HepG2 (cell line): ENCODE results near the gene PSMA4. TPM values are rescaled to one million over a fixed set of nuclear protein-coding genes. Genes with fewer than 3 reads are reported as not detected.

Source experiments
- ARNT2 ChIP-seq: sonication (generic); formaldehyde crosslinking; IDR thresholded peaks from 2 replicates; pipeline ENCODE4 v1.8.0; 2022; ENCODE audit warnings: mild to moderate bottlenecking, low read depth, missing genetic modification reagents, moderate library complexity
- CREB1 ChIP-seq, 2 experiments: fragments of 450-650 bp in 1 of 2; IDR thresholded peaks; 2 replicates each; pipeline ENCODE4 v1.6.1; 2016 to 2017; ENCODE audit warnings: control low read depth in 1 of 2, mild to moderate bottlenecking in 1 of 2, missing compliant biosample characterization in 1 of 2, missing genetic modification characterization in 1 of 2
- KDM4B ChIP-seq: sonication (generic); formaldehyde crosslinking; IDR thresholded peaks from 2 replicates; pipeline ENCODE4 v1.4.0; 2020; ENCODE audit warnings: missing genetic modification reagents
- MEIS2 ChIP-seq: sonication (generic); formaldehyde crosslinking; IDR thresholded peaks from 2 replicates; pipeline ENCODE4 v1.9.0; 2021; ENCODE audit warnings: mild to moderate bottlenecking, missing genetic modification reagents
- NFYC ChIP-seq: IDR thresholded peaks from 2 replicates; pipeline ENCODE4 v1.6.1; 2016; ENCODE audit warnings: missing genetic modification reagents, missing compliant biosample characterization
- PLRG1 ChIP-seq: fragments of 450-650 bp; conservative IDR thresholded peaks from 2 replicates; pipeline ENCODE4 v1.6.1; 2016
- RBM39 ChIP-seq: fragments of 200-400 bp; formaldehyde crosslinking; IDR thresholded peaks from one replicate; pipeline ENCODE4 v1.6.1; 2018; ENCODE audit warnings: antibody characterized with exemption, mild to moderate bottlenecking, low read depth, low read length; ENCODE audit not compliant: poor library complexity, severe bottlenecking
- SNAI1 ChIP-seq: sonication (generic); formaldehyde crosslinking; IDR thresholded peaks from 2 replicates; pipeline ENCODE4 v1.5.0; 2020; ENCODE audit warnings: mild to moderate bottlenecking, missing genetic modification reagents, borderline replicate concordance
- ZNF326 ChIP-seq: sonication (generic); formaldehyde crosslinking; IDR thresholded peaks from 2 replicates; pipeline ENCODE4 v1.4.0; 2020; ENCODE audit warnings: missing genetic modification reagents, borderline replicate concordance
- ZNF335 ChIP-seq: sonication (generic); formaldehyde crosslinking; IDR thresholded peaks from 2 replicates; pipeline ENCODE4 v1.4.0; 2020; ENCODE audit warnings: missing genetic modification reagents
- ZNF552 ChIP-seq: sonication (generic); formaldehyde crosslinking; IDR thresholded peaks from 2 replicates; pipeline ENCODE4 v1.9.0; 2022; ENCODE audit warnings: missing genetic modification reagents, mild to moderate bottlenecking, borderline replicate concordance
- ZNF614 ChIP-seq: IDR thresholded peaks from 2 replicates; pipeline ENCODE4 v1.6.1; 2018; ENCODE audit warnings: missing biosample characterization, missing genetic modification reagents, inconsistent platforms, borderline replicate concordance
- ZNF720 ChIP-seq: sonication (generic); formaldehyde crosslinking; IDR thresholded peaks from 2 replicates; pipeline ENCODE4 v1.4.0; 2020; ENCODE audit warnings: missing genetic modification reagents
- ZSCAN22 ChIP-seq: sonication (generic); formaldehyde crosslinking; IDR thresholded peaks from 2 replicates; pipeline ENCODE4 v1.4.0; 2020; ENCODE audit warnings: mild to moderate bottlenecking, missing genetic modification reagents
- polyA plus RNA-seq, 8 experiments: library from polyadenylated mRNA; depleted of rRNA in 3 of 8; stranded (reverse) in 7 of 8; unstranded in 1 of 8; fragments of >200 nt; fragmentation: Illumina TruSeq in 4 of 8; extraction: Trizol in 4 of 8; gene quantifications; 2 replicates each; pipeline versions ENCODE4 v1.2.1 to v1.2.3, GENCODE V29; 2011 to 2016; ENCODE audit warnings: low read depth in 4 of 8, missing spikeins in 1 of 8, mixed read lengths in 1 of 8; ENCODE audit not compliant: insufficient read depth in 1 of 8
- total RNA-seq, 5 experiments: library from RNA; depleted of rRNA; stranded (reverse); fragments of >200 nt; fragmentation: Illumina TruSeq; extraction: Trizol; gene quantifications; 2 replicates each; pipeline ENCODE4 v1.2.3, GENCODE V29; 2016; ENCODE audit warnings: low read depth in 1 of 5
- TF ChIP-seq, protein P1 (sequence below): sonication (generic); formaldehyde crosslinking; IDR thresholded peaks from 2 replicates; pipeline ENCODE4 v1.8.1; 2022; ENCODE audit warnings: low read depth, mild to moderate bottlenecking, missing genetic modification reagents
- TF ChIP-seq, protein P2 (sequence below): sonication (generic); formaldehyde crosslinking; IDR thresholded peaks from 2 replicates; pipeline ENCODE4 v1.5.0; 2020; ENCODE audit warnings: mild to moderate bottlenecking, missing genetic modification reagents, borderline replicate concordance
- TF ChIP-seq, protein P3 (sequence below): sonication (generic); formaldehyde crosslinking; IDR thresholded peaks from 2 replicates; pipeline ENCODE4 v1.4.0; 2020; ENCODE audit warnings: missing genetic modification reagents
- TF ChIP-seq, protein P4 (sequence below): sonication (generic); formaldehyde crosslinking; IDR thresholded peaks from 2 replicates; pipeline ENCODE4 v1.9.0; 2021; ENCODE audit warnings: missing genetic modification reagents, mild to moderate bottlenecking, borderline replicate concordance
- TF ChIP-seq, protein P5 (sequence below): sonication (generic); formaldehyde crosslinking; IDR thresholded peaks from 2 replicates; pipeline ENCODE4 v1.4.0; 2020; ENCODE audit warnings: mild to moderate bottlenecking, missing genetic modification reagents
- TF ChIP-seq, protein P6 (sequence below): sonication (generic); formaldehyde crosslinking; IDR thresholded peaks from 2 replicates; pipeline ENCODE4 v1.4.0; 2020; ENCODE audit warnings: missing genetic modification reagents

The PSMA4 gene
- total and polyA plus RNA-seq, 2 of the 13 experiments (the other 11 are each of a cell fraction or from before 2014, with no cell fraction given): 202 to 404 TPM

DNA sequence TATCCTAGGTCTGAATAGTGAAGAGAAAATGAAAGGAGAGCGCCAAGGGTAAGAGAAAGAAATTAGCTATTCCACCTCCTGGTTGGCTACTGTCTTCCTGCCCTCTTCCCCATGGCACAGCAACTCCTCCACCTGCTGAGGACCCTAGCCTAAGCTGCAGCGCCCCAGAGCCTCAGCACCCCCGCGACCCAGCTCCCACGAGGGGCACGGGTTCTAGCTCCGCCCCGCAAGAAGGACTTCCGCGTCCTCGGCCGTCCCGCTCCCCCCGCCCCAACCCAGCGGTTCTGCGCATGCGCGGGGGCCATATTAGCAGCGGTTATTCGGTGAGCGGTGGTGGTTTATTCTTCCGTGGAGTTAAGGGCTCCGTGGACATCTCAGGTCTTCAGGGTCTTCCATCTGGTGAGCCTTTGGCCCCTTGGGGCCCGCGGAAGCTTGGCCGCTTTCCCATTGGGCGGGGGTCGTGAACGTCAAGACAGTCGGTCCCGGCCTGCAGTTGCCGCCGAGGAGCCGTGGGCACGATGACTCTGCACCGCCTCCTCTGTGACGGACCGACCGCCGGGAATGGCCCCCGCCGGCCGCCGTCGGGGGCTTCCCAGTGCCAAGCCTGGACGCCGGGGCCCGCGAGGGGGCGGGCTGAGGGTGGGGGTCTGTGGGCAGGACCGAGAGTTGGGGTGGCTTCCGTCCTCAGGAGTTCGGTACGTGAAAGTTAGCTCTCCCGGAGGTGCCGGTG is at the start of gene PSMA4 (continued):
- TF ChIP-seq, protein P1, sequence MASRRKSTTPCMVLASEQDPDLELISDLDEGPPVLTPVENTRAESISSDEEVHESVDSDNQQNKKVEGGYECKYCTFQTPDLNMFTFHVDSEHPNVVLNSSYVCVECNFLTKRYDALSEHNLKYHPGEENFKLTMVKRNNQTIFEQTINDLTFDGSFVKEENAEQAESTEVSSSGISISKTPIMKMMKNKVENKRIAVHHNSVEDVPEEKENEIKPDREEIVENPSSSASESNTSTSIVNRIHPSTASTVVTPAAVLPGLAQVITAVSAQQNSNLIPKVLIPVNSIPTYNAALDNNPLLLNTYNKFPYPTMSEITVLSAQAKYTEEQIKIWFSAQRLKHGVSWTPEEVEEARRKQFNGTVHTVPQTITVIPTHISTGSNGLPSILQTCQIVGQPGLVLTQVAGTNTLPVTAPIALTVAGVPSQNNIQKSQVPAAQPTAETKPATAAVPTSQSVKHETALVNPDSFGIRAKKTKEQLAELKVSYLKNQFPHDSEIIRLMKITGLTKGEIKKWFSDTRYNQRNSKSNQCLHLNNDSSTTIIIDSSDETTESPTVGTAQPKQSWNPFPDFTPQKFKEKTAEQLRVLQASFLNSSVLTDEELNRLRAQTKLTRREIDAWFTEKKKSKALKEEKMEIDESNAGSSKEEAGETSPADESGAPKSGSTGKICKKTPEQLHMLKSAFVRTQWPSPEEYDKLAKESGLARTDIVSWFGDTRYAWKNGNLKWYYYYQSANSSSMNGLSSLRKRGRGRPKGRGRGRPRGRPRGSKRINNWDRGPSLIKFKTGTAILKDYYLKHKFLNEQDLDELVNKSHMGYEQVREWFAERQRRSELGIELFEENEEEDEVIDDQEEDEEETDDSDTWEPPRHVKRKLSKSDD (CRISPR knock-in tag): no peak
- TF ChIP-seq RBM39 (peak; percentile 54), ZNF720 (no peak), PLRG1 (no peak), ZNF326 (CRISPR knock-in tag) (no peak), SNAI1 (CRISPR knock-in tag) (no peak), MEIS2 (CRISPR knock-in tag) (no peak), NFYC (CRISPR knock-in tag) (no peak), ZNF335 (CRISPR knock-in tag) (peak; percentile 30; the same call in 1 of the 2 replicates), ZNF614 (CRISPR knock-in tag) (no peak), ZSCAN22 (no peak), ZNF552 (CRISPR knock-in tag) (peak; percentile 97), KDM4B (CRISPR knock-in tag) (no peak), ARNT2 (peak; percentile 57; the same call in 1 of the 2 replicates), CREB1 (IDR thresholded peaks at IDR 0.05) (no peak; the same call in 1 of the 2 replicates), CREB1 (CRISPR knock-in tag; IDR thresholded peaks at IDR 0.05) (no peak)
- TF ChIP-seq, protein P2, sequence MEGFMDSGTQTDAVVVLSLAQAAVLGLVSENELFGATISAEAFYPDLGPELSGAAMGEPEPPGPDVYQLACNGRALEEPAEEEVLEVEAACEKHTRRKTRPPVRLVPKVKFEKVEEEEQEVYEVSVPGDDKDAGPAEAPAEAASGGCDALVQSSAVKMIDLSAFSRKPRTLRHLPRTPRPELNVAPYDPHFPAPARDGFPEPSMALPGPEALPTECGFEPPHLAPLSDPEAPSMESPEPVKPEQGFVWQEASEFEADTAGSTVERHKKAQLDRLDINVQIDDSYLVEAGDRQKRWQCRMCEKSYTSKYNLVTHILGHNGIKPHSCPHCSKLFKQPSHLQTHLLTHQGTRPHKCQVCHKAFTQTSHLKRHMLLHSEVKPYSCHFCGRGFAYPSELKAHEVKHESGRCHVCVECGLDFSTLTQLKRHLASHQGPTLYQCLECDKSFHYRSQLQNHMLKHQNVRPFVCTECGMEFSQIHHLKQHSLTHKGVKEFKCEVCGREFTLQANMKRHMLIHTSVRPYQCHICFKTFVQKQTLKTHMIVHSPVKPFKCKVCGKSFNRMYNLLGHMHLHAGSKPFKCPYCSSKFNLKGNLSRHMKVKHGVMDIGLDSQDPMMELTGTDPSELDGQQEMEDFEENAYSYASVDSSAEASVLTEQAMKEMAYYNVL (CRISPR knock-in tag): peak; percentile 65; the same call in 1 of the 2 replicates
- TF ChIP-seq, protein P3, sequence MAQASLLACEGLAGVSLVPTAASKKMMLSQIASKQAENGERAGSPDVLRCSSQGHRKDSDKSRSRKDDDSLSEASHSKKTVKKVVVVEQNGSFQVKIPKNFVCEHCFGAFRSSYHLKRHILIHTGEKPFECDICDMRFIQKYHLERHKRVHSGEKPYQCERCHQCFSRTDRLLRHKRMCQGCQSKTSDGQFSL: 0 out of 2 replicates have a peak, but pooled peaks have one; percentile 42
- TF ChIP-seq, protein P4, sequence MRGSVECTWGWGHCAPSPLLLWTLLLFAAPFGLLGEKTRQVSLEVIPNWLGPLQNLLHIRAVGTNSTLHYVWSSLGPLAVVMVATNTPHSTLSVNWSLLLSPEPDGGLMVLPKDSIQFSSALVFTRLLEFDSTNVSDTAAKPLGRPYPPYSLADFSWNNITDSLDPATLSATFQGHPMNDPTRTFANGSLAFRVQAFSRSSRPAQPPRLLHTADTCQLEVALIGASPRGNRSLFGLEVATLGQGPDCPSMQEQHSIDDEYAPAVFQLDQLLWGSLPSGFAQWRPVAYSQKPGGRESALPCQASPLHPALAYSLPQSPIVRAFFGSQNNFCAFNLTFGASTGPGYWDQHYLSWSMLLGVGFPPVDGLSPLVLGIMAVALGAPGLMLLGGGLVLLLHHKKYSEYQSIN (CRISPR knock-in tag): no peak
- TF ChIP-seq, protein P5, sequence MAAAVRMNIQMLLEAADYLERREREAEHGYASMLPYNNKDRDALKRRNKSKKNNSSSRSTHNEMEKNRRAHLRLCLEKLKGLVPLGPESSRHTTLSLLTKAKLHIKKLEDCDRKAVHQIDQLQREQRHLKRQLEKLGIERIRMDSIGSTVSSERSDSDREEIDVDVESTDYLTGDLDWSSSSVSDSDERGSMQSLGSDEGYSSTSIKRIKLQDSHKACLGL: no peak
- TF ChIP-seq, protein P6, sequence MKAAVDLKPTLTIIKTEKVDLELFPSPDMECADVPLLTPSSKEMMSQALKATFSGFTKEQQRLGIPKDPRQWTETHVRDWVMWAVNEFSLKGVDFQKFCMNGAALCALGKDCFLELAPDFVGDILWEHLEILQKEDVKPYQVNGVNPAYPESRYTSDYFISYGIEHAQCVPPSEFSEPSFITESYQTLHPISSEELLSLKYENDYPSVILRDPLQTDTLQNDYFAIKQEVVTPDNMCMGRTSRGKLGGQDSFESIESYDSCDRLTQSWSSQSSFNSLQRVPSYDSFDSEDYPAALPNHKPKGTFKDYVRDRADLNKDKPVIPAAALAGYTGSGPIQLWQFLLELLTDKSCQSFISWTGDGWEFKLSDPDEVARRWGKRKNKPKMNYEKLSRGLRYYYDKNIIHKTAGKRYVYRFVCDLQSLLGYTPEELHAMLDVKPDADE (CRISPR knock-in tag): no peak
